Mesodermal cell (in vitro differentiated cells): ENCODE results near the gene TTC23L.

Experiments
- H3K27ac ChIP-seq: 2 replicates; pipeline ENCODE4 v1.7.0; 2013; ENCODE audit warnings: mild to moderate bottlenecking, low read depth, low read length, moderate library complexity; ENCODE audit not compliant: severe bottlenecking
- H3K36me3 ChIP-seq: 2 replicates; pipeline ENCODE4 v1.7.1; 2013; ENCODE audit warnings: mild to moderate bottlenecking, low read length, moderate library complexity; ENCODE audit not compliant: control insufficient read depth, insufficient read depth
- H3K4me1 ChIP-seq: one replicate; pipeline ENCODE4 v1.7.1; 2013; ENCODE audit warnings: mild to moderate bottlenecking, low read length; ENCODE audit not compliant: insufficient read depth, control insufficient read depth, poor library complexity, severe bottlenecking
- H3K4me3 ChIP-seq: 2 replicates; pipeline ENCODE4 v1.7.0; 2013; ENCODE audit warnings: low read length, control low read depth, mild to moderate bottlenecking; ENCODE audit not compliant: insufficient read depth, poor library complexity, severe bottlenecking; ENCODE audit errors: extremely low read depth
- H3K9me3 ChIP-seq: 2 replicates; pipeline ENCODE4 v1.7.1; 2013; ENCODE audit warnings: mild to moderate bottlenecking, low read length, moderate library complexity; ENCODE audit not compliant: control insufficient read depth
- WGBS, 2 experiments: methylation state at CpG; one replicate each; pipeline ENCODE4 v1.1.5; 2013; ENCODE audit warnings: missing lambda C conversion rate in 2 of 2; ENCODE audit not compliant: insufficient coverage in 2 of 2; 5-methylcytosine and 5-hydroxymethylcytosine counted together

Gene TTC23L

GRCh38 chr5:34930870-34931269 is 91.9 kb downstream of the TTC23L start:
- Histone ChIP-seq H3K27ac (no peak overlapping the region), H3K36me3 (peaks cover 40% of the 10 kb centered on the region), H3K4me1 (peaks cover 11% of the 10 kb centered on the region), H3K4me3 (peak overlapping the region; percentile 84), H3K9me3 (no peaks in the 10 kb centered on the region)
- 86 to 87% methylated on average over 3 of the region's 4 CpGs for WGBS, 2 experiments

GRCh38 chr5:34932947-34933346 is 94.0 kb downstream of the TTC23L start:
- 100% methylated on average over 1 of the region's 2 CpGs; no CpG with 5 or more reads in 1 of the 2 experiments for WGBS, 2 experiments
- Histone ChIP-seq H3K27ac (no peak overlapping the region), H3K36me3 (peaks cover 49% of the 10 kb centered on the region), H3K9me3 (no peaks in the 10 kb centered on the region), H3K4me1 (peaks cover 11% of the 10 kb centered on the region), H3K4me3 (no peak overlapping the region)

GRCh38 chr5:34941936-34942335 is 103.0 kb downstream of the TTC23L start:
- Histone ChIP-seq H3K36me3 (peaks cover 79% of the 10 kb centered on the region), H3K4me1 (no peaks in the 10 kb centered on the region), H3K9me3 (no peaks in the 10 kb centered on the region), H3K4me3 (no peak overlapping the region), H3K27ac (no peak overlapping the region)
- WGBS, 2 experiments = 89 to 92% methylated on average over 2 to 3 of the region's 3 CpGs

GRCh38 chr5:34944044-34944443 is 105.1 kb downstream of the TTC23L start:
- no peaks in the 10 kb centered on the region for H3K4me1 ChIP-seq
- H3K4me3 ChIP-seq = no peak overlapping the region
- 100% methylated on average over 2 of the region's 2 CpGs; no CpG with 5 or more reads in 1 of the 2 experiments for WGBS, 2 experiments
- H3K36me3 ChIP-seq = peaks cover 71% of the 10 kb centered on the region
- H3K27ac ChIP-seq = no peak overlapping the region
- no peaks in the 10 kb centered on the region for H3K9me3 ChIP-seq

- no peak overlapping the region for H3K27ac ChIP-seq
Measured at GRCh38 chr5:34944460-34945047, 105.6 kb downstream of the TTC23L start.

More at GRCh38 chr5:34944460-34945047, 105.6 kb downstream of the TTC23L start:
- Histone ChIP-seq H3K4me3 (no peak overlapping the region), H3K4me1 (no peaks in the 10 kb centered on the region), H3K9me3 (no peaks in the 10 kb centered on the region), H3K36me3 (peaks cover 71% of the 10 kb centered on the region)
- WGBS, 2 experiments = 90 to 96% methylated on average over 5 to 7 of the region's 11 CpGs
